Upper lobe of right lung (tissue), 1 donor: ENCODE data around the gene E4F1. TPM values are rescaled to one million over a fixed set of nuclear protein-coding genes. Genes with fewer than 3 reads are reported as not detected.

Experiments
- ATAC-seq: fragments of 200-7000 bp; cut with Tn5 transposase; one replicate; pipeline ENCODE4 v1.9.1; 2020; ENCODE audit warnings: mild to moderate bottlenecking, moderate library complexity
- DNase-seq: peaks from one replicate; pipeline ENCODE4 v3.0.0-alpha.2; 2020
- H3K27ac ChIP-seq: fragments of 200-600 bp; one replicate; pipeline ENCODE4 v1.8.0; 2022
- H3K27me3 ChIP-seq: fragments of 200-600 bp; one replicate; pipeline ENCODE4 v1.8.0; 2022; ENCODE audit warnings: mild to moderate bottlenecking
- H3K36me3 ChIP-seq: fragments of 200-600 bp; one replicate; pipeline ENCODE4 v1.8.0; 2022
- H3K4me1 ChIP-seq: fragments of 200-600 bp; one replicate; pipeline ENCODE4 v1.8.0; 2022
- H3K4me3 ChIP-seq: fragments of 200-600 bp; one replicate; pipeline ENCODE4 v1.8.0; 2022; ENCODE audit warnings: mild to moderate bottlenecking
- H3K9me3 ChIP-seq: fragments of 200-600 bp; one replicate; pipeline ENCODE4 v1.8.0; 2022
- CTCF ChIP-seq: fragments of 200-600 bp; IDR thresholded peaks from one replicate; pipeline ENCODE4 v1.8.0; 2022; ENCODE audit warnings: antibody characterized with exemption
- intact Hi-C: fragments of 100-400 bp; cut with DNase I; formaldehyde crosslinking; loops from one replicate; pipeline ENCODE4 v1.11.0; 2022
- total RNA-seq: library from RNA; stranded (reverse); fragmentation: NEBNext Ultra II Directional; extraction: Animal tissue kit (Norgen Biotek cat#: 25700); gene quantifications from one replicate; pipeline ENCODE4 v1.2.1, GENCODE V29; 2021
- donor health status: DM: no; HTN: yes; CAD: no; lungs with severe emphysema.

Gene E4F1
- total RNA-seq, 1 donor from 2014 or later: 22.6 TPM

- H3K36me3 ChIP-seq: peaks cover 49% of the 10 kb centered on the region
- intact Hi-C loops: no loop called here
These were observed 19.7 kb downstream of the E4F1 start for GRCh38 chr16:2243031-2243528.

GRCh38 chr16:2243781-2244180, 20.4 kb downstream of the E4F1 start:
- intact Hi-C loops: no loop called here
- peaks cover 49% of the 10 kb centered on the region for H3K36me3 ChIP-seq
- H3K4me3 ChIP-seq: no peak overlapping the region
- no peaks in the 10 kb centered on the region for H3K27me3 ChIP-seq
- no peaks in the 10 kb centered on the region for H3K9me3 ChIP-seq
- no peak for TF ChIP-seq CTCF
- DNase-seq (no peak), ATAC-seq (no peak)
- H3K27ac ChIP-seq: no peak overlapping the region
- H3K4me1 ChIP-seq: no peaks in the 10 kb centered on the region

More at GRCh38 chr16:2243031-2243528, 19.7 kb downstream of the E4F1 start:
- Histone ChIP-seq H3K27me3 (no peaks in the 10 kb centered on the region), H3K27ac (no peak overlapping the region), H3K4me3 (no peak overlapping the region), H3K9me3 (no peaks in the 10 kb centered on the region), H3K4me1 (no peaks in the 10 kb centered on the region)
- DNase-seq: no peak
- no peak for ATAC-seq
- TF ChIP-seq CTCF: no peak

- Histone ChIP-seq H3K4me1 (no peaks in the 10 kb centered on the region), H3K4me3 (no peak overlapping the region), H3K27me3 (no peaks in the 10 kb centered on the region), H3K36me3 (peaks cover 49% of the 10 kb centered on the region), H3K9me3 (no peaks in the 10 kb centered on the region), H3K27ac (no peak overlapping the region)
- DNase-seq: no peak
- ATAC-seq: peak; percentile 8
- TF ChIP-seq CTCF: no peak
- intact Hi-C loops: no loop called here
These were observed 20.9 kb downstream of the E4F1 start for GRCh38 chr16:2244301-2244700.

GRCh38 chr16:2244926-2245795, 21.8 kb downstream of the E4F1 start:
- H3K27me3 ChIP-seq: no peaks in the 10 kb centered on the region
- peaks cover 4% of the 10 kb centered on the region for H3K4me1 ChIP-seq
- no peak overlapping the region for H3K27ac ChIP-seq
- no peak for TF ChIP-seq CTCF
- no peak for ATAC-seq
- H3K9me3 ChIP-seq: no peaks in the 10 kb centered on the region
- intact Hi-C loops: no loop called here
- DNase-seq: no peak
- H3K4me3 ChIP-seq: no peak overlapping the region
- H3K36me3 ChIP-seq: peaks cover 49% of the 10 kb centered on the region

- Histone ChIP-seq H3K4me3 (no peak overlapping the region), H3K27ac (no peak overlapping the region), H3K4me1 (peaks cover 10% of the 10 kb centered on the region), H3K27me3 (no peaks in the 10 kb centered on the region), H3K9me3 (no peaks in the 10 kb centered on the region), H3K36me3 (peaks cover 49% of the 10 kb centered on the region)
- intact Hi-C loops: no loop called here
- ATAC-seq (no peak), DNase-seq (no peak)
- no peak for TF ChIP-seq CTCF
These were observed 23.0 kb downstream of the E4F1 start for GRCh38 chr16:2246301-2246885.
